ENCODE data around the gene OR9I1. TPM values are rescaled to one million over a fixed set of nuclear protein-coding genes. Genes with fewer than 3 reads are reported as not detected.

Gene OR9I1
- total RNA-seq, 1 donor from 2014 or later, result not detected

- H3K4me1 Mint-ChIP-seq (ENCODE audit: unreplicated experiment), result no peaks in the 10 kb centered on the region
- H3K9me3 Mint-ChIP-seq (ENCODE audit: unreplicated experiment), result no peaks in the 10 kb centered on the region
- no peak for DNase-seq (ENCODE audit: low spot score)
- no peak overlapping the region for H3K4me3 Mint-ChIP-seq (ENCODE audit: unreplicated experiment)
- H3K27ac Mint-ChIP-seq (ENCODE audit: unreplicated experiment), result no peak overlapping the region
- H3K27me3 Mint-ChIP-seq (ENCODE audit: unreplicated experiment), result no peaks in the 10 kb centered on the region
- TF ChIP-seq, protein P1, sequence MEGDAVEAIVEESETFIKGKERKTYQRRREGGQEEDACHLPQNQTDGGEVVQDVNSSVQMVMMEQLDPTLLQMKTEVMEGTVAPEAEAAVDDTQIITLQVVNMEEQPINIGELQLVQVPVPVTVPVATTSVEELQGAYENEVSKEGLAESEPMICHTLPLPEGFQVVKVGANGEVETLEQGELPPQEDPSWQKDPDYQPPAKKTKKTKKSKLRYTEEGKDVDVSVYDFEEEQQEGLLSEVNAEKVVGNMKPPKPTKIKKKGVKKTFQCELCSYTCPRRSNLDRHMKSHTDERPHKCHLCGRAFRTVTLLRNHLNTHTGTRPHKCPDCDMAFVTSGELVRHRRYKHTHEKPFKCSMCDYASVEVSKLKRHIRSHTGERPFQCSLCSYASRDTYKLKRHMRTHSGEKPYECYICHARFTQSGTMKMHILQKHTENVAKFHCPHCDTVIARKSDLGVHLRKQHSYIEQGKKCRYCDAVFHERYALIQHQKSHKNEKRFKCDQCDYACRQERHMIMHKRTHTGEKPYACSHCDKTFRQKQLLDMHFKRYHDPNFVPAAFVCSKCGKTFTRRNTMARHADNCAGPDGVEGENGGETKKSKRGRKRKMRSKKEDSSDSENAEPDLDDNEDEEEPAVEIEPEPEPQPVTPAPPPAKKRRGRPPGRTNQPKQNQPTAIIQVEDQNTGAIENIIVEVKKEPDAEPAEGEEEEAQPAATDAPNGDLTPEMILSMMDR (IDR thresholded peaks at IDR 0.05; ENCODE audit: unreplicated experiment), result no peak
- H3K36me3 Mint-ChIP-seq (ENCODE audit: low read depth, unreplicated experiment), result no peaks in the 10 kb centered on the region
Observed at GRCh38 chr11:58121096-58121495, 4.2 kb downstream of the OR9I1 start.

DNA sequence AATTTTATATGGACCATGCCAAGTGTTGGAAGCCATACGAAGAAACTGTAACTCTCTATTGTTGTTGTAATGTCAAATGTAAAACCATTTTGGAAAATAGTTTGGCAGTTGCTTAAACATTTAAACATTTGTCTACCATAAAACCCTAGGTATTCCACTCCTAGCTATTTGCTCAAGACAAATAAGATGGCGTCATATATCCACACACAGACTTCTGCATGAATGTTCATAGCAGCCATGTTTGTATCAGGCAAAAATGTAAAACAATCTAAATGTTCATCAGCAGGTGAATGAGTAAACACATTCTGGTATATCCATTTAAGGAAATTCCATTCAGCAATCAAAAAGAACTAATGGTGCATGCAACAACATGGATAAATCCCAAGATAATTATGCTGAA, 27.9 kb downstream of the OR9I1 start:
- Mint-ChIP-seq H3K36me3 (ENCODE audit: low read depth, unreplicated experiment) (no peaks in the 10 kb centered on the region), H3K4me1 (ENCODE audit: unreplicated experiment) (no peaks in the 10 kb centered on the region), H3K9me3 (ENCODE audit: unreplicated experiment) (no peaks in the 10 kb centered on the region), H3K4me3 (ENCODE audit: unreplicated experiment) (no peak overlapping the region), H3K27ac (ENCODE audit: unreplicated experiment) (no peak overlapping the region), H3K27me3 (ENCODE audit: unreplicated experiment) (no peaks in the 10 kb centered on the region)
- DNase-seq (ENCODE audit: low spot score), result no peak
- TF ChIP-seq, protein P1 (IDR thresholded peaks at IDR 0.05; ENCODE audit: unreplicated experiment), result no peak

- TF ChIP-seq, protein P1 (IDR thresholded peaks at IDR 0.05; ENCODE audit: unreplicated experiment), result no peak
- Mint-ChIP-seq H3K4me1 (ENCODE audit: unreplicated experiment) (no peaks in the 10 kb centered on the region), H3K27ac (ENCODE audit: unreplicated experiment) (no peak overlapping the region), H3K4me3 (ENCODE audit: unreplicated experiment) (no peak overlapping the region), H3K36me3 (ENCODE audit: low read depth, unreplicated experiment) (no peaks in the 10 kb centered on the region), H3K27me3 (ENCODE audit: unreplicated experiment) (peaks cover 3% of the 10 kb centered on the region), H3K9me3 (ENCODE audit: unreplicated experiment) (no peaks in the 10 kb centered on the region)
- DNase-seq (ENCODE audit: low spot score), result no peak
Observed at GRCh38 chr11:58086528-58086927, 38.8 kb downstream of the OR9I1 start.

DNA sequence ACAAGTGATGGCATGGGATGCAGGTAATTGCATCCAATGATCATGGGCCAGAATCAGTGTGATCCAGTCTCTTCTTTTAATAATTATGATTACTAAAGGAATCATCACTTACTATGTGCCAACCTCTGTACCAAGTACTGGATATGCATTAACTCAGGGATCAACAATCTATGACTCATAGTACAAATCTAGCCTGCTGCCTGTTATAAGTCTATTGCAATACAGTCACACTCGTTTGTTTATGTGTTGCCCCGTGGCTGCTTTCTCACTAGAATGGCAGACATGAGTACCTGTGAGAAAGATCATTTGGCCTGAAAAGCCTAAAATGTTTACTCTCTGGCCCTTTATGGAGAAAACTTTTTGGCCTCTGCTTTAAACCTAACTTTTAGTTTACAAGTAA, 49.5 kb downstream of the OR9I1 start:
- Mint-ChIP-seq H3K4me3 (ENCODE audit: unreplicated experiment) (no peak overlapping the region), H3K27me3 (ENCODE audit: unreplicated experiment) (no peaks in the 10 kb centered on the region), H3K4me1 (ENCODE audit: unreplicated experiment) (no peaks in the 10 kb centered on the region), H3K9me3 (ENCODE audit: unreplicated experiment) (no peaks in the 10 kb centered on the region), H3K27ac (ENCODE audit: unreplicated experiment) (no peak overlapping the region), H3K36me3 (ENCODE audit: low read depth, unreplicated experiment) (no peaks in the 10 kb centered on the region)
- DNase-seq (ENCODE audit: low spot score), result no peak
- TF ChIP-seq, protein P1 (IDR thresholded peaks at IDR 0.05; ENCODE audit: unreplicated experiment), result no peak

GRCh38 chr11:58070585-58070984, 54.7 kb downstream of the OR9I1 start:
- TF ChIP-seq, protein P1 (IDR thresholded peaks at IDR 0.05; ENCODE audit: unreplicated experiment), result no peak
- no peaks in the 10 kb centered on the region for H3K4me1 Mint-ChIP-seq (ENCODE audit: unreplicated experiment)

More at GRCh38 chr11:58070585-58070984, 54.7 kb downstream of the OR9I1 start:
- H3K9me3 Mint-ChIP-seq (ENCODE audit: unreplicated experiment), result no peaks in the 10 kb centered on the region
- no peak overlapping the region for H3K4me3 Mint-ChIP-seq (ENCODE audit: unreplicated experiment)
- no peaks in the 10 kb centered on the region for H3K36me3 Mint-ChIP-seq (ENCODE audit: low read depth, unreplicated experiment)
- no peaks in the 10 kb centered on the region for H3K27me3 Mint-ChIP-seq (ENCODE audit: unreplicated experiment)
- DNase-seq (ENCODE audit: low spot score), result no peak
- H3K27ac Mint-ChIP-seq (ENCODE audit: unreplicated experiment), result no peak overlapping the region
